HFFc6 (cell line): ENCODE results near the gene ISG20. TPM values are rescaled to one million over a fixed set of nuclear protein-coding genes. Genes with fewer than 3 reads are reported as not detected.

ENCODE experiments used
- DNase-seq: peaks from one replicate; pipeline ENCODE4 v3.0.0-alpha.2; 2018
- H3K27ac Mint-ChIP-seq: 2 replicates; pipeline ENCODE4 v1.8.0; 2020; ENCODE audit warnings: mild to moderate bottlenecking, mixed read lengths
- H3K27me3 Mint-ChIP-seq: 2 replicates; pipeline ENCODE4 v1.8.0; 2021; ENCODE audit warnings: mild to moderate bottlenecking, moderate library complexity, mixed read lengths; ENCODE audit not compliant: insufficient read depth
- H3K36me3 Mint-ChIP-seq: 2 replicates; pipeline ENCODE4 v1.8.0; 2021; ENCODE audit warnings: low read depth, mixed read lengths
- H3K4me1 Mint-ChIP-seq: 2 replicates; pipeline ENCODE4 v1.8.0; 2020; ENCODE audit warnings: low read depth, mixed read lengths
- H3K4me3 Mint-ChIP-seq: 2 replicates; pipeline ENCODE4 v1.8.0; 2020; ENCODE audit warnings: mild to moderate bottlenecking, moderate library complexity, mixed read lengths
- H3K9me3 Mint-ChIP-seq: 2 replicates; pipeline ENCODE4 v1.8.0; 2020; ENCODE audit warnings: mild to moderate bottlenecking, mixed read lengths
- total RNA-seq, 6 experiments: library from RNA; stranded (reverse); fragmentation: NEBNext Ultra II Directional; extraction: Animal tissue kit (Norgen Biotek cat#: 25700); gene quantifications; 2 replicates in 1 of 6; 3 replicates in 5 of 6; pipeline ENCODE4 v1.2.3, GENCODE V29; 2021
- TF ChIP-seq, protein P1 (sequence below): fragments of 200-600 bp; sonication (generic); IDR thresholded peaks from 2 replicates; pipeline ENCODE4 v1.5.0; 2021; ENCODE audit warnings: antibody characterized with exemption, mild to moderate bottlenecking

Gene ISG20
- total RNA-seq, 6 experiments from 2014 or later = 0.47 to 1.5 (median 0.76) TPM

DNA sequence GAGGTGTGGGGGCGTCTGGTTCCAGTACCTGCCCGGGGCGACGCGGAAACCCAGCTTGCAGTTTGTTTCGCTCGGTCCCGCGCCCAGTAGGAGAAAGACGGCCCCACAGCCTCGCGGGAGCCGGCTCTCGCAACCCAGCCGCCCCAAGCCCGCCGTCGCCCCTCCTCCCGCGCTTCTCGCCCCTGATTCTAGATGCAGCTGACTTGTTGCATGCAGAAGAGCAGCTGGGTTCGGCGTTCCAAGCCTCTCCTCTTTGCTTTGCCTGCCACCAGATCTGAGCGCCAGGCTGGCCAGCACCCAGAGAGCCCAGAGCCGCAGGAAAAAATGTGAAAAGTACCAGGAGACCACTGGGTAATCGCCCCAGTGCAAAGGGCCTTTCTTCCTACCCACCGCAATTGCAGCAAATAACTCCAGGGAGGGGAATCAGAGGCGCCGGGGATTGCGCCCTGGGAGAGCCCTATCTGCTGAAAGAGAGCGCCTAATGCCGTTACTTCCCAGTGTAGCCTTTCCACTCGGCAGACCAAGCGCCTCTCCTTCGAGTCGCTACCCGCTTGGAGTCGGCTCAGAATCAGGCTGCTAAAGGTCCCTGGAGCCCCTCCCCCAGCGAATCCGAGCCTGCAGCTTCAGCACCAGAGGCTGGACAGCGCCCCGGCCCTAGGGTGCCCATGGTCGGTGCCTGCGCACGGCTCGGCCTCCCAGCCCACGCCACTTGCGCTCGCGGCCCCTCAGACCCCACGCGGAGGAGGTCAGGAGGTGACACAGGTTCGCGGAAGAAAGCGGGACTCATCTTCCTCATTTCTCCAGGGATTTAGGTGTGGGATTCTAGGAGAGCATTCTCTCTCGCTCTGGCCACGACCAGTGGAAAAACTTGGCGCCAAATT is 33.4 kb upstream of the ISG20 start:
- H3K27me3 Mint-ChIP-seq = peaks cover 51% of the 10 kb centered on the region
- H3K36me3 Mint-ChIP-seq = peaks cover 4% of the 10 kb centered on the region; the same call in 1 of the 2 replicates
- TF ChIP-seq, protein P1, sequence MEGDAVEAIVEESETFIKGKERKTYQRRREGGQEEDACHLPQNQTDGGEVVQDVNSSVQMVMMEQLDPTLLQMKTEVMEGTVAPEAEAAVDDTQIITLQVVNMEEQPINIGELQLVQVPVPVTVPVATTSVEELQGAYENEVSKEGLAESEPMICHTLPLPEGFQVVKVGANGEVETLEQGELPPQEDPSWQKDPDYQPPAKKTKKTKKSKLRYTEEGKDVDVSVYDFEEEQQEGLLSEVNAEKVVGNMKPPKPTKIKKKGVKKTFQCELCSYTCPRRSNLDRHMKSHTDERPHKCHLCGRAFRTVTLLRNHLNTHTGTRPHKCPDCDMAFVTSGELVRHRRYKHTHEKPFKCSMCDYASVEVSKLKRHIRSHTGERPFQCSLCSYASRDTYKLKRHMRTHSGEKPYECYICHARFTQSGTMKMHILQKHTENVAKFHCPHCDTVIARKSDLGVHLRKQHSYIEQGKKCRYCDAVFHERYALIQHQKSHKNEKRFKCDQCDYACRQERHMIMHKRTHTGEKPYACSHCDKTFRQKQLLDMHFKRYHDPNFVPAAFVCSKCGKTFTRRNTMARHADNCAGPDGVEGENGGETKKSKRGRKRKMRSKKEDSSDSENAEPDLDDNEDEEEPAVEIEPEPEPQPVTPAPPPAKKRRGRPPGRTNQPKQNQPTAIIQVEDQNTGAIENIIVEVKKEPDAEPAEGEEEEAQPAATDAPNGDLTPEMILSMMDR = no peak
- no peak overlapping the region for H3K27ac Mint-ChIP-seq
- no peak overlapping the region for H3K4me3 Mint-ChIP-seq
- no peaks in the 10 kb centered on the region for H3K9me3 Mint-ChIP-seq
- DNase-seq = no peak
- H3K4me1 Mint-ChIP-seq = peaks cover 7% of the 10 kb centered on the region

DNA sequence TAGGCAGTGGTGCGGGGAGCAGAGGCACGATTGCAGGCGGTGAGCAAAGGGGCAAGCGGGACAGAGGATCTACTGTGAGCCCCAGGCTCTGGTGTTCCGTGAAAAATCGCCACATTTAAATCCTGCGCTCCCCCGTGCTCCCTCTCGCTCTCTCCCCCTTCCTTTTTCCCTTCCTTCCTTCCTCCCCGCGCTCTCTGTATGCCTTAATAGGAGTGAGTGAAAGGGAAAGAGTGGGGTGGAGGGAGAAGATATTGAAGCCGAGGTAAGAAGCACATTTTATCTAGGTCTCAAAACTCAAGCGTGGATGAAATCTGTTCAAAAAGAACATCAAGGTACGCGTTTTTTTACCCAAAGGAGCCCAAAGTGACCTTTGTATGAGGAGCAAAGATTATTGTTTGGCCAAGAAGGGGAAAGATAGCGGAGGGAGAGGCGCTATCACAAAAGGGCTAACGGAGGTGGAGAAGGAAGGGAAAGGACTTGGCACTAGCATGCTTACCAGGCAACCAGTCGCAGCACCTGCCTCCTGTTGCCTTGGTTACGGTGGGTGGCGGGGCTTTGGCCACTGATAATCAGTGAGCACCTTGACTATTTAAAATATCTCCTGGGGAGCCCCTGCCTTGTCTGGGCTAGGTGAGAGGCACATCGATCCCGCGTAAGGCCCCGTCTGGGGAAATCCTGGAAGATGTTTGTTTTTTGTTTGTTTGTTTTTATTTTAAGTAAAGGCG is 32.6 kb upstream of the ISG20 start:
- Mint-ChIP-seq H3K4me3 (no peak overlapping the region), H3K36me3 (peaks cover 4% of the 10 kb centered on the region; the same call in 1 of the 2 replicates), H3K9me3 (no peaks in the 10 kb centered on the region), H3K27ac (no peak overlapping the region), H3K27me3 (peaks cover 51% of the 10 kb centered on the region), H3K4me1 (peaks cover 15% of the 10 kb centered on the region)
- DNase-seq = no peak
- TF ChIP-seq, protein P1 = no peak

DNA sequence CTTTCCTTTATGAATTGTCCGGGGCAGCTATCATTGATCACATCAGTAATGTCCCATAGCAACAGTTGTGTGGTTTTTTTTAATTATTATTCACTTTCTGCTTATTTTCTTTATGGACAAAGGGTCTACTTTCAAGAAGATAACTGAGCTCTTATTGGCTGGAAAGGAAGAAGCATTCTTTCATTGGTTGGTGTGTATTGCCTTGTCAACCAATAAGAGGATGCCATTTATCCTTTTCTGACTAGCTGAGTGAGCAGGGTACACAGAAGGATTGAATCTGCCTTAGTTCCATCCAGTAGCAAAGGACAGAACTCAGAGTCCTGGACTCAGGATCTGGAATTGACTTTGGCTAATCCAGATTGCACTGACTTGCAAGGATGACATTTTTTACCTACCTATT is 30.9 kb upstream of the ISG20 start:
- H3K27ac Mint-ChIP-seq = no peak overlapping the region

DNA sequence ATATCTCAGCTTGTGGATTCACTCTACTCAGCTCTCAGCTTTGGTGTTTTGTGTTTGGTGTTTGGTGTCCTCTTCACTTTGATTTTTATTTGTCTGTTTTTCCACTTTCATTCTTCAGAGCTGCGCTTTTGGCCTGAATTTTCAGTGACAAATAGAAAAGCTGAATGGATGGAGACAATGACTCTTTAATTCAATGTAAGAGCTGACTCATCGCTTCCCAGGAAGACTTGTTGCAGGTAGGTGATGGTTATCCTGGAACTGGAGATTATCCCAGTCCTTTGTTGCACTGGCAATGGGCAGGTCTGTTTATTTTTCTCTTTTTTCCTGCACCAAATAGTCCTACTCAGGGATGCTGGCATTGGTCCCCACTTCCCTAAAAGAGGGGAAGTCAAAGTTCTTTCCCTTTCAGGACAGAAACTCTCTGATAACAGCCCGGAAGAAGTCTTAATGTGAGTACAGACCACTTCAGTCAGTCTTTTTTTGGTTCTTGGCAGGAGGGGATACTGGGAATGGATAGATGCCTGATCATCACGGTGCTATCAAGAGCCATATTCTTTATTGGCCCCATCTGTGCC is 30.1 kb upstream of the ISG20 start:
- no peak for DNase-seq
- Mint-ChIP-seq H3K9me3 (no peaks in the 10 kb centered on the region), H3K27me3 (peaks cover 46% of the 10 kb centered on the region), H3K4me3 (no peak overlapping the region), H3K27ac (no peak overlapping the region), H3K36me3 (peaks cover 4% of the 10 kb centered on the region; the same call in 1 of the 2 replicates), H3K4me1 (peaks cover 39% of the 10 kb centered on the region)
- TF ChIP-seq, protein P1 = no peak

More for the DNA sequence above, 30.9 kb upstream of the ISG20 start:
- TF ChIP-seq, protein P1 = no peak
- no peaks in the 10 kb centered on the region for H3K9me3 Mint-ChIP-seq
- H3K36me3 Mint-ChIP-seq = peaks cover 4% of the 10 kb centered on the region; the same call in 1 of the 2 replicates
- peaks cover 50% of the 10 kb centered on the region for H3K27me3 Mint-ChIP-seq
- H3K4me3 Mint-ChIP-seq = no peak overlapping the region
- H3K4me1 Mint-ChIP-seq = peaks cover 32% of the 10 kb centered on the region
- no peak for DNase-seq

DNA sequence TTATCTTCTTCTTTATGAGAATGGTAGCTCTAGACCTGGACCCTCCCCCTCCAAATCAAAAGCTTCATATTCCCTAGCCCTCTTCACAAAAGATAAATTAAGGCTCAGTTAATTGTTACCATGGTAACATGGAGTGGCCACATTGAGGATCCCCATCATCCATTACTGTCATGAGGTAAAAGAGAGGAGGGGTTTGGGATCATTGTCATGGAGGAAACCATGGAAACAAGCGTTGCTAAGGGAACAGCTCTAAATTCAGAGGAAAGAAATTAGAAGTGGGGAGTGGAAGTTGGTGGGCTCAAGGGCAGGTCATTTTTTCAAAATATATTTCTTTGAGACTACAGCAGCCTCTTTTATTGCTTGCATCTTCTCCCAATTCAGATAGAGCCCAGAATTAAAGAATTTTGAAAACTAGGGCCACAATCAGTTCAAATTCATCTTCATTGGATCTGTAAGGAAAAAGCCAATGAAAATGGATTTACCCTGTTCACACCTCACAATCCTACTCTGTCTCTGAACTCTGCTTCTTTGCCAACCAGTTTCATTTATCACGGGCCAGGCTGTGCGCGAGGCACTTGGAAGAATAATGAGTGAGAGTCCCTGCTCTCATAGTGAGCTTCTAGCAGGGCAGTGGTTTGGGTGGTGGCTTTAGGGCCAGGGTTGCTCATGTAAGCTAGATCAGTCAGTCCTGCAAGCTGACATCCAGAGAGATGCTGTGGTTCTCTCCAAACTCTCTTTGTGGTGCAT is 29.3 kb upstream of the ISG20 start:
- Mint-ChIP-seq H3K27me3 (peaks cover 38% of the 10 kb centered on the region), H3K36me3 (peaks cover 4% of the 10 kb centered on the region; the same call in 1 of the 2 replicates), H3K4me1 (peaks cover 43% of the 10 kb centered on the region), H3K27ac (no peak overlapping the region), H3K4me3 (no peak overlapping the region), H3K9me3 (no peaks in the 10 kb centered on the region)
- DNase-seq = no peak
- TF ChIP-seq, protein P1 = no peak
